GM10847 (cell line): ENCODE data around the gene SCN2A.

Experiments
- POLR2A ChIP-seq: IDR thresholded peaks from 2 replicates; pipeline ENCODE4 v1.6.1; 2011; ENCODE audit not compliant: insufficient read length; ENCODE audit errors: extremely low read depth

Gene SCN2A

GRCh38 chr2:165369131-165369897 is 130.1 kb downstream of the SCN2A start:
- no peak for TF ChIP-seq POLR2A

GRCh38 chr2:165369898-165370296 is 130.7 kb downstream of the SCN2A start:
- TF ChIP-seq POLR2A: no peak

GRCh38 chr2:165371356-165371755 is 132.1 kb downstream of the SCN2A start:
- TF ChIP-seq POLR2A: no peak

- no peak for TF ChIP-seq POLR2A
These were observed 134.2 kb downstream of the SCN2A start for GRCh38 chr2:165373278-165374010.

- TF ChIP-seq POLR2A: no peak
These were observed 137.4 kb downstream of the SCN2A start for GRCh38 chr2:165376571-165376975.

- no peak for TF ChIP-seq POLR2A
These were observed 143.1 kb downstream of the SCN2A start for GRCh38 chr2:165382362-165382761.

- TF ChIP-seq POLR2A: no peak
These were observed 151.7 kb downstream of the SCN2A start for GRCh38 chr2:165390875-165391274.

GRCh38 chr2:165391791-165392190 is 152.6 kb downstream of the SCN2A start:
- TF ChIP-seq POLR2A: no peak

GRCh38 chr2:165401285-165401852 is 162.2 kb downstream of the SCN2A start:
- TF ChIP-seq POLR2A: no peak

GRCh38 chr2:165402162-165402561 is 162.9 kb downstream of the SCN2A start:
- TF ChIP-seq POLR2A: no peak

- no peak for TF ChIP-seq POLR2A
These were observed 167.0 kb downstream of the SCN2A start for GRCh38 chr2:165406173-165406572.

GRCh38 chr2:165407466-165407865 is 168.3 kb downstream of the SCN2A start:
- TF ChIP-seq POLR2A: no peak

GRCh38 chr2:165408186-165408585 is 169.0 kb downstream of the SCN2A start:
- no peak for TF ChIP-seq POLR2A

- no peak for TF ChIP-seq POLR2A
These were observed 171.1 kb downstream of the SCN2A start for GRCh38 chr2:165410276-165410675.

- TF ChIP-seq POLR2A: no peak
These were observed 175.0 kb downstream of the SCN2A start for GRCh38 chr2:165414187-165414586.

- TF ChIP-seq POLR2A: no peak
These were observed 177.8 kb downstream of the SCN2A start for GRCh38 chr2:165417009-165417408.
